ENCODE measurements around the gene NCBP3.
"Not testable (repeated sequence)": the region's sequence is repeated elsewhere in the genome, so short reads cannot be mapped to it uniquely, and the experiment has no call there.

NCBP3 gene

GRCh38 chr17:3879591-3880417, 33.8 kb upstream of the NCBP3 start:
- no peak for DNase-seq

- no peak for DNase-seq
These were observed 33.1 kb upstream of the NCBP3 start for GRCh38 chr17:3879186-3879585.

- no peak for DNase-seq
These were observed 31.2 kb upstream of the NCBP3 start for GRCh38 chr17:3877220-3877619.

- no peak for DNase-seq
These were observed 29.3 kb upstream of the NCBP3 start for GRCh38 chr17:3875317-3875716.

- DNase-seq = no peak
These were observed 27.8 kb upstream of the NCBP3 start for GRCh38 chr17:3873862-3874261.

- DNase-seq = no peak
These were observed 24.8 kb upstream of the NCBP3 start for GRCh38 chr17:3870871-3871306.

GRCh38 chr17:3867606-3868005, 21.6 kb upstream of the NCBP3 start:
- no peak for DNase-seq

- DNase-seq = no peak
These were observed 21.1 kb upstream of the NCBP3 start for GRCh38 chr17:3867106-3867505.

- DNase-seq = no peak
These were observed 20.2 kb upstream of the NCBP3 start for GRCh38 chr17:3866276-3866675.

GRCh38 chr17:3865176-3865575, 19.1 kb upstream of the NCBP3 start:
- no peak for DNase-seq

- no peak for DNase-seq
These were observed 18.5 kb upstream of the NCBP3 start for GRCh38 chr17:3864534-3864933.

- DNase-seq = no peak
These were observed 16.0 kb upstream of the NCBP3 start for GRCh38 chr17:3861761-3862681.

GRCh38 chr17:3860939-3861700, 15.1 kb upstream of the NCBP3 start:
- DNase-seq = no peak

- DNase-seq = no peak
These were observed 13.9 kb upstream of the NCBP3 start for GRCh38 chr17:3859940-3860339.

- no peak for DNase-seq
These were observed 11.4 kb upstream of the NCBP3 start for GRCh38 chr17:3857261-3858105.

- not testable (repeated sequence) for DNase-seq
These were observed 8.2 kb upstream of the NCBP3 start for GRCh38 chr17:3854204-3854603.

GRCh38 chr17:3852561-3852960, 6.5 kb upstream of the NCBP3 start:
- DNase-seq = no peak

- no peak for DNase-seq
These were observed 5.5 kb upstream of the NCBP3 start for GRCh38 chr17:3851461-3852100.

GRCh38 chr17:3848229-3848835, 2.3 kb upstream of the NCBP3 start:
- DNase-seq = no peak

- no peak for DNase-seq
These were observed 1.2 kb upstream of the NCBP3 start for GRCh38 chr17:3847165-3847670.
